ENCODE data around the gene CAST.

The CAST gene

GRCh38 chr5:96818125-96818788 lies 156.1 kb downstream of the CAST start:
- no peak for TF ChIP-seq CTCF (conservative IDR thresholded peaks at IDR 0.05; ENCODE audit: low read depth)
- no peak for DNase-seq (ENCODE audit: low spot score)
- ChIA-PET POLR2A (ENCODE audit: low non-redundant PET) (no interaction called here), CTCF (no interaction called here)
- no peak overlapping the region for H3K27ac ChIP-seq

GRCh38 chr5:96819806-96820205 lies 157.6 kb downstream of the CAST start:
- no peak overlapping the region for H3K27ac ChIP-seq
- no peak for TF ChIP-seq CTCF (conservative IDR thresholded peaks at IDR 0.05; ENCODE audit: low read depth)
- DNase-seq (ENCODE audit: low spot score): no peak
- ChIA-PET CTCF (no interaction called here), POLR2A (ENCODE audit: low non-redundant PET) (no interaction called here)

- ChIA-PET CTCF (interaction anchor here (0.8 to 1.2 kb wide), 4 partner anchors 11 to 59 kb away, joined by 3 to 5 read pairs (median 3); partner anchors contain the start of gene ERAP1), POLR2A (ENCODE audit: low non-redundant PET) (interaction anchor here (0.6 kb wide), 1 partner anchor 13 kb away, joined by 10 read pairs; no protein-coding TSS in a partner anchor)
Observed at GRCh38 chr5:96821260-96821916, 159.2 kb downstream of the CAST start.

GRCh38 chr5:96822686-96823459 lies 160.7 kb downstream of the CAST start:
- H3K27ac ChIP-seq: no peak overlapping the region
- no peak for DNase-seq (ENCODE audit: low spot score)
- no peak for TF ChIP-seq CTCF (conservative IDR thresholded peaks at IDR 0.05; ENCODE audit: low read depth)
- ChIA-PET POLR2A (ENCODE audit: low non-redundant PET) (no interaction called here), CTCF (no interaction called here)

More at GRCh38 chr5:96821260-96821916, 159.2 kb downstream of the CAST start:
- no peak for TF ChIP-seq CTCF (conservative IDR thresholded peaks at IDR 0.05; ENCODE audit: low read depth)
- no peak overlapping the region for H3K27ac ChIP-seq
- DNase-seq (ENCODE audit: low spot score): no peak

GRCh38 chr5:96823900-96824380 lies 161.8 kb downstream of the CAST start:
- ChIA-PET POLR2A (ENCODE audit: low non-redundant PET) (interaction anchor here (0.7 kb wide), 1 partner anchor 16 kb away, joined by 10 read pairs; the partner anchor contains the start of gene ERAP1), CTCF (interaction anchor here (0.6 kb wide), 1 partner anchor 294 kb away, joined by 4 read pairs; no protein-coding TSS in a partner anchor)
- peak; percentile 92 for DNase-seq (ENCODE audit: low spot score)
- H3K27ac ChIP-seq: peak overlapping the region; percentile 69; the same call in 1 of the 2 replicates
- TF ChIP-seq CTCF (conservative IDR thresholded peaks at IDR 0.05; ENCODE audit: low read depth): no peak

Data from RWPE1 (cell line).